ENCODE measurements around the gene FH. TPM values are rescaled to one million over a fixed set of nuclear protein-coding genes. Genes with fewer than 3 reads are reported as not detected.

FH gene
- total and polyA plus RNA-seq, 8 donors, result 9.9 to 71.0 (median 48.4) TPM

DNA sequence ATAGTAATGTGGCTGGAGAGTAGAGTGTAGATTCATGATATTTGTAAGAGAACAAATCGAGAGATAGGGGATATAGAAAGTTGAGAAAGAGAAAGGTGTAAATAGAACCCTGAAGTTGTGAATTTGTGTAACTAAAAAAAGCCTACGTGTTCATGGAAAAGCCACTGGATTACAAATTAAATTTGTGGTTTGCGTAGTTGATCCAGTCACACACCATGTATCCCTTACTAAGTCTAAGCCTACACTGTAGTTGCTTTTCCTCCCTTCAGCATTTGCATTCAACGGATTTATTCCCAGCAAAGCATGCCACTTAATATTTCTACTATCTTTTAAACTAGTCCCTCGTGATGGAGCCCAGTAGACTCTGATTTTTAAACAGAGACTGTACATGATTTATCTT, 37.5 kb upstream of the FH start:
- TF ChIP-seq, protein P1, sequence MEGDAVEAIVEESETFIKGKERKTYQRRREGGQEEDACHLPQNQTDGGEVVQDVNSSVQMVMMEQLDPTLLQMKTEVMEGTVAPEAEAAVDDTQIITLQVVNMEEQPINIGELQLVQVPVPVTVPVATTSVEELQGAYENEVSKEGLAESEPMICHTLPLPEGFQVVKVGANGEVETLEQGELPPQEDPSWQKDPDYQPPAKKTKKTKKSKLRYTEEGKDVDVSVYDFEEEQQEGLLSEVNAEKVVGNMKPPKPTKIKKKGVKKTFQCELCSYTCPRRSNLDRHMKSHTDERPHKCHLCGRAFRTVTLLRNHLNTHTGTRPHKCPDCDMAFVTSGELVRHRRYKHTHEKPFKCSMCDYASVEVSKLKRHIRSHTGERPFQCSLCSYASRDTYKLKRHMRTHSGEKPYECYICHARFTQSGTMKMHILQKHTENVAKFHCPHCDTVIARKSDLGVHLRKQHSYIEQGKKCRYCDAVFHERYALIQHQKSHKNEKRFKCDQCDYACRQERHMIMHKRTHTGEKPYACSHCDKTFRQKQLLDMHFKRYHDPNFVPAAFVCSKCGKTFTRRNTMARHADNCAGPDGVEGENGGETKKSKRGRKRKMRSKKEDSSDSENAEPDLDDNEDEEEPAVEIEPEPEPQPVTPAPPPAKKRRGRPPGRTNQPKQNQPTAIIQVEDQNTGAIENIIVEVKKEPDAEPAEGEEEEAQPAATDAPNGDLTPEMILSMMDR (IDR thresholded peaks at IDR 0.05), result no peak
- TF ChIP-seq POLR2AphosphoS5 (IDR thresholded peaks at IDR 0.05) (no peak), POLR2A (IDR thresholded peaks at IDR 0.05) (no peak), EP300 (IDR thresholded peaks at IDR 0.05) (no peak)
- Histone ChIP-seq H3K27me3 (no peaks in the 10 kb centered on the region), H3K27ac (no peak overlapping the region), H3K9me3 (no peaks in the 10 kb centered on the region), H3K4me3 (no peak overlapping the region), H3K36me3 (no peaks in the 10 kb centered on the region), H3K4me1 (no peaks in the 10 kb centered on the region)
- intact Hi-C loops (cut with DNase I; ENCODE audit: low total_unique reads), result no loop called here
- no peak for DNase-seq
- WGBS, 5 donors, result 77 to 90% (median 83%) methylated on average over 5 of the region's 5 CpGs

DNA sequence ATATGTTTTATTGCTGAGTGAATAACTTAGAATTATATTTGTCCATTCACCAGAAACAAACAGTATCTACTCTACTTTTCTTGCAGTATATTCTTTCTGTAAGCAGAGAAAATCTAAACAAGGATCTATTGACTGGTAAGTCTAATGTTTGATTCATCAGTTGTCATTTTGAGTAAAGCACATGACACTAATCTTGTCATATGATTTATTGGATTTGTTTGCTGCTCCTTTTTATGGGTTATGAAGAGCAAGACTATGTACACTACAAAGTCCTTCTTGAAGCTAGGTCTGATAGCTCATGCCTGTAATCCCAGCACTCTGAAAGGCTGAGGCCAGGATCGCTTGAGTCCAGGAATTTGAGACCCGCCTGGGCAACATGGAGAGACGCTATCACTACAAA, 36.0 kb upstream of the FH start:
- Histone ChIP-seq H3K36me3 (no peaks in the 10 kb centered on the region), H3K27me3 (no peaks in the 10 kb centered on the region), H3K9me3 (no peaks in the 10 kb centered on the region), H3K4me3 (no peak overlapping the region), H3K27ac (no peak overlapping the region), H3K4me1 (no peaks in the 10 kb centered on the region)
- intact Hi-C loops (cut with DNase I; ENCODE audit: low total_unique reads), result no loop called here
- DNase-seq, result no peak
- 90 to 94% (median 93%) methylated on average over 3 of the region's 3 CpGs for WGBS, 5 donors
- no peak for TF ChIP-seq EP300 (IDR thresholded peaks at IDR 0.05)
- TF ChIP-seq POLR2A (IDR thresholded peaks at IDR 0.05), result no peak
- TF ChIP-seq, protein P1 (IDR thresholded peaks at IDR 0.05), result no peak

DNA sequence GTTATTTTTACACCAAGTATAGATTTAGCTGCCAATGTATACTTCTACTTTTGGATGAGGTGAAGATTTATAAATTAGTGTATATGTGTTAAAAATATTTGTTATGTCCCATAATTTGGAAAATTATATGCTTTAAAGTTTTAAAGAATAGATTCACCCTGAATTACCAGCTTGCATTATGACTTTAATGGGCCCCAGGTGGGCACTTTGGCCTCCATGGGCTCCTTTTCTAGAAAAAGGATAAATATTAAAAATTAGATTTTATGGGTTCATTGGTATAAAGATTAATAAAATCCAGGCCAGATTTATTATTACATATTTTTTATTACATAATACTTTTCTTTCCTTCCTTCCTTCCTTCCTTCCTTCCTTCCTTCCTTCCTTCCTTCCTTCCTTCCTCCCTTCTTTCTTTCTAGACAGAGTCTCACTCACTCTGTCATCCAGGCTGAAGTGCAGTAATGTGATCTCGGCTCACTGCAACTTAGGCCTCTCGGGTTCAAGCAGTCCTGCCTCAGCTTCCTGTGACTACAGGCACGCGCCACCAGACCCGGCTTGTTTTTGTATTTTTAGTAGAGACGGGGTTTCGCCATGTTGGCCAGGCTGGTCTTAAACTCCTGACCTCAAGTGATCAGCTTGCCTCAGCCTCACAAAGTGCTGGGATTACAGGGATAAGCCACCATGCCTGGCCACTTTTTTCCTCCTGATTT, 34.5 kb upstream of the FH start:
- no peak for DNase-seq
- 73 to 87% (median 81%) methylated on average over 7 of the region's 7 CpGs for WGBS, 5 donors
- Histone ChIP-seq H3K4me1 (no peaks in the 10 kb centered on the region), H3K4me3 (no peak overlapping the region), H3K36me3 (no peaks in the 10 kb centered on the region), H3K9me3 (no peaks in the 10 kb centered on the region), H3K27me3 (no peaks in the 10 kb centered on the region), H3K27ac (no peak overlapping the region)
- no peak for TF ChIP-seq POLR2A (IDR thresholded peaks at IDR 0.05)
- no peak for TF ChIP-seq EP300 (IDR thresholded peaks at IDR 0.05)
- TF ChIP-seq, protein P1 (IDR thresholded peaks at IDR 0.05), result no peak
- no peak for TF ChIP-seq POLR2AphosphoS5 (IDR thresholded peaks at IDR 0.05)
- intact Hi-C loops (cut with DNase I; ENCODE audit: low total_unique reads), result no loop called here

DNA sequence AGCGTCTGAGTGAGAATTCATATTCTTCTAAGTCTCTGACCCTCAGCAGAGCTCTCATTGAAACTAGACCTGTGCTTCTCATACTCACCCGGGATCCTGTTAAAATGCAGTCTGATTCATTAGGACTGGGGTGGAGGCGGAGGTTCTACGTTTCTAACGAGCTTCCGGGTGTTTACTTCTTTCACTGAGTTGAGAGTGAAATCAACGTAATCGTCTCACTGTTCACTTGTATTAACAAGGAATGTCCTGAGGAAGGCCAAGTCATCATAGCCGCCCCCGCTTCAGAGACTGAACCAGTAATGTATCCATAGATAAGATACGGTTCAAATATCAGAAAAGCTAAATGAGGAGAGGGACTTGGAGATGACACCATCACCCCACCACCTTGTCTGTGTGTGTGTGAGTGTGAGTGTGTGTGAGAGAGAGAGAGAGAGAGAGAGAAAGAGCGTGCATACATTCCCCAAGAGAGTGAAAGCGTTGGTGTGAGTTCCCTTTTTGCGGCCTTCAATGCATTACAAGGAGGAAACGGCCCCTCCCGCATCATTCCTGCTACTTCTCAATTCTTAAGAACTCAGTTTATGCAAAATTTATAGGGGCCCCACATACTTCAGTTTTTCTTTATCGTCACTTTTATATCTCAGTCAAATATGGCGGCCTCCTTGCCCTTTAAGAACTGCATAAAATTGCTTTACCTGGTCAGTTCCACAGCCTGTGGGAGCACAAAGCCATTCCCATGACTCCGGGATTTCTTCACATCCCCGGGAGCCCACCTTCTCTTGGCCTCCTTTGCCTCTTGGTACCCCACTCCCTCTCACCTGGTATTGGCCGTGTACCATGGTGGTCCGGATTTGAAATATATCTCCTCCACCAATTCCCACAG, 32.4 kb upstream of the FH start:
- H3K27ac ChIP-seq, result peak overlapping the region in 2 of 5 donors; percentile 12 to 73
- no peak overlapping the region for H3K4me3 ChIP-seq
- peak in 1 of 2 donors; percentile 46 for DNase-seq
- no peaks in the 10 kb centered on the region for H3K4me1 ChIP-seq
- TF ChIP-seq, protein P1 (IDR thresholded peaks at IDR 0.05), result no peak
- TF ChIP-seq EP300 (IDR thresholded peaks at IDR 0.05), result no peak
- TF ChIP-seq POLR2AphosphoS5 (IDR thresholded peaks at IDR 0.05), result no peak
- no peak for TF ChIP-seq POLR2A (IDR thresholded peaks at IDR 0.05)
- intact Hi-C loops (cut with DNase I; ENCODE audit: low total_unique reads), result no loop called here
- no peaks in the 10 kb centered on the region for H3K27me3 ChIP-seq
- no peaks in the 10 kb centered on the region for H3K36me3 ChIP-seq
- 69 to 86% (median 77%) methylated on average over 22 of the region's 22 CpGs for WGBS, 5 donors
- no peaks in the 10 kb centered on the region for H3K9me3 ChIP-seq

Data from stomach (tissue), 9 donors.